Adipocyte (in vitro differentiated cells): ENCODE measurements around the gene SRSF6.
"Not testable (repeated sequence)": the region's sequence is repeated elsewhere in the genome, so short reads cannot be mapped to it uniquely, and the experiment has no call there.

Source experiments
- DNase-seq: peaks from one replicate; pipeline ENCODE4 v3.0.0-alpha.2; 2015; ENCODE audit warnings: low read depth
- H3K27me3 ChIP-seq: replicated peaks from 2 replicates; pipeline ENCODE4 v1.7.0; 2013; ENCODE audit warnings: mild to moderate bottlenecking, low read length, moderate library complexity; ENCODE audit not compliant: control insufficient read depth, insufficient read depth
- H3K36me3 ChIP-seq: 2 replicates; pipeline ENCODE4 v1.7.0; 2013; ENCODE audit warnings: low read length, mild to moderate bottlenecking, moderate library complexity; ENCODE audit not compliant: control insufficient read depth, insufficient read depth, severe bottlenecking
- H3K4me1 ChIP-seq: 2 replicates; pipeline ENCODE4 v1.7.0; 2013; ENCODE audit warnings: mild to moderate bottlenecking, low read length, moderate library complexity; ENCODE audit not compliant: control insufficient read depth, insufficient read depth
- H3K4me3 ChIP-seq: 2 replicates; pipeline ENCODE4 v1.7.0; 2013; ENCODE audit warnings: mild to moderate bottlenecking, low read length, moderate library complexity
- H3K9ac ChIP-seq: 2 replicates; pipeline ENCODE4 v1.7.0; 2013; ENCODE audit warnings: mild to moderate bottlenecking, low read length, moderate library complexity
- H3K9me3 ChIP-seq: 2 replicates; pipeline ENCODE4 v1.7.0; 2013; ENCODE audit warnings: mild to moderate bottlenecking, low read length, moderate library complexity; ENCODE audit not compliant: control insufficient read depth

SRSF6 gene

DNA sequence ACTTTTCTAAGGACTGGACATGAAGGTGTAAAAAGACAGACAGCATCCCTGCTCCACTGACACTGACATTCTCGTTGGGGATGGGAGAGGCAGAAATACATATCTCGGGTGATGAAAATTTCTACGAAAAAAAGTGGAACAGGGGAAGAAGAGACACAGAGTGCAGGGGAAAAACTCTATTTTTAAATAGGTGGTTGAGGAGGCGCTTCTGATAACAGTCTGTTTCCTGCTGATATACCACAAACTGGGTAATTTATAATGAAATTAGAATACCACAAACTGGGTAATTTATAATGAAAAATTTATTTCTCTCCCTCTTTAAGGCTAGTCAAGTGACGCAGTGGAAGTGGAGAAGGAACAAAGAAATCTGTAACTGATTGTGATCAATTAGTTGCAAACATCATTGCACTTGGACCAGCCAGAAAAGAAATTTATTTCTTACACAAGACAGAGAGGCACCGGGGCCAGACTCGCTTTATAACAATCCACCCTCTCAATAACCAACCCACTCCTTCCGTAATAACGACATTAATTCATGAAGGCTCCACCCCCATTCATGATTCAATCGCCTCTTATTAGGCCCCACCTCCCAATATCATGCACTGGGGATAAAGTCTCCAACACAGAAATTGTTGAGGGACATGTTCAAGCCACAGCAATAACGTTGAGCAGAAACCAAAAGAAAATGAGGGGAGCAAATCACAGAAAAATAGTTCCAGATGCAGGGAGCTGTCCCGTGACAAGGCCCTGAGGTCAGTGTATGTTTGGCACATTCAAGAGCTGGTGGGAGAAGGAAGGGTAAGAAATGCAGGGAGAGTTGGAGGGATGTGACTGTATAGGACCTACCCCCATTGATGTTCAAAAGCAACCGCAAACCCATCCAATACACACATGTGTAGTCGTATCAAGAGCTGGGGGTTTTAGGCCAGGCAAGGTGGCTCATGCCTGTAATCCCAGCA is 6.6 kb upstream of the SRSF6 start:
- Histone ChIP-seq H3K9me3 (no peaks in the 10 kb centered on the region), H3K4me3 (no peak overlapping the region), H3K36me3 (no peaks in the 10 kb centered on the region), H3K27me3 (peaks cover 22% of the 10 kb centered on the region), H3K4me1 (no peaks in the 10 kb centered on the region), H3K9ac (no peak overlapping the region)
- DNase-seq = no peak

DNA sequence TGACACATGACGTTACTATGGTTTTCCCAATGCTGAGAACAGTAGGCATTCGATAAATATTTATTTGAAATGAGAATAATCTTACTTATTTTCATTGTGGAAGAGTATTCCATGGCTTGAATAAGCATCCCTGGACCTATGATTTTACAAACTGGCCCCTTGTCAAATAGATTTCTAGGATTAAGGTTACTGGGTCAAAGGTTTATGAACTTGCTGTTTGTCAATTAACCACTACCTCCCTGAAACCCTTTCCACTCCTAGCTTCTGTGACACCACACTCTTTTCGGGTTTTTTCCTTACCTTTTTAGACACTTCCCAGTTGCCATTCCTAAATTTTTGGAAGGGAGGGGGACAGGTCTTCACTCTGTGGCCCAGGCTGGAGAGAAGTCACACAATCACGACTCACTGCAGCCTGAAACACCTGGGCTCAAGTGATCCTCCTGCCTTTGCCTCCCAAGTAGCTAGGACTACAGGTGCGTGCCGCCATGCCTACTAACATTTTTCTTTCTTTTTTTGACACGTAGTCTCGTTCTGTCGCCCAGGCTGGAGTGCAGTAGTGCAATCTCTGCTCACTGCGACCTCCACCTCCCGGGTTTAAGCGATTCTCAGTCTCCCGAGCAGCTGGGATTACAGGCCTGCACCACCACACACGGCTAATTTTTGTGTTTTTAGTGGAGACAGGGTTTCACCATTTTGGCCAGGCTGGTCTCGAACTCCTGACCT is 5.1 kb upstream of the SRSF6 start:
- no peak for DNase-seq
- Histone ChIP-seq H3K9ac (no peak overlapping the region), H3K27me3 (peaks cover 21% of the 10 kb centered on the region), H3K36me3 (no peaks in the 10 kb centered on the region), H3K4me3 (no peak overlapping the region), H3K9me3 (no peaks in the 10 kb centered on the region), H3K4me1 (peaks cover 5% of the 10 kb centered on the region)

DNA sequence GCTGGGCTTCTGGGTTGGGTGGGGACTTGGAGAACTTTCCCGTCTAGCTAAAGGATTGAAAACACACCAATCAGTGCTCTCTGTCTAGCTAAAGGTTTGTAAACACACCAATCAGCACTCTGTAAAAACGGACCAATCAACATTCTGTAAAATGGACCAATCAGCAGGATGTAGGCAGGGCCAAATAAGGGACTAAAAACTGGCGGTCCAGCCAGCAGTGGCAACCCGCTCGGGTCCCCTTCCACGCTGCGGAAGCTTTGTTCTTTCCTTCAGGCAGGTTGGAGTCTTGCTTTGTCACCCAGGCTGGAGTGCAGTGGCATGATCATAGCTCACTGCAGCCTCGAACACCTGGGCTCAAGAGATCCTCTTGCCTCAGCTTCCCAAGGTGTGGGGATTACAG is 1.4 kb upstream of the SRSF6 start:
- H3K4me3 ChIP-seq = peak overlapping the region; percentile 85
- peaks cover 13% of the 10 kb centered on the region for H3K4me1 ChIP-seq
- H3K9ac ChIP-seq, DNase-seq, H3K9me3 ChIP-seq: not testable (repeated sequence)
- H3K36me3 ChIP-seq = peaks cover 24% of the 10 kb centered on the region
- peaks cover 12% of the 10 kb centered on the region for H3K27me3 ChIP-seq

DNA sequence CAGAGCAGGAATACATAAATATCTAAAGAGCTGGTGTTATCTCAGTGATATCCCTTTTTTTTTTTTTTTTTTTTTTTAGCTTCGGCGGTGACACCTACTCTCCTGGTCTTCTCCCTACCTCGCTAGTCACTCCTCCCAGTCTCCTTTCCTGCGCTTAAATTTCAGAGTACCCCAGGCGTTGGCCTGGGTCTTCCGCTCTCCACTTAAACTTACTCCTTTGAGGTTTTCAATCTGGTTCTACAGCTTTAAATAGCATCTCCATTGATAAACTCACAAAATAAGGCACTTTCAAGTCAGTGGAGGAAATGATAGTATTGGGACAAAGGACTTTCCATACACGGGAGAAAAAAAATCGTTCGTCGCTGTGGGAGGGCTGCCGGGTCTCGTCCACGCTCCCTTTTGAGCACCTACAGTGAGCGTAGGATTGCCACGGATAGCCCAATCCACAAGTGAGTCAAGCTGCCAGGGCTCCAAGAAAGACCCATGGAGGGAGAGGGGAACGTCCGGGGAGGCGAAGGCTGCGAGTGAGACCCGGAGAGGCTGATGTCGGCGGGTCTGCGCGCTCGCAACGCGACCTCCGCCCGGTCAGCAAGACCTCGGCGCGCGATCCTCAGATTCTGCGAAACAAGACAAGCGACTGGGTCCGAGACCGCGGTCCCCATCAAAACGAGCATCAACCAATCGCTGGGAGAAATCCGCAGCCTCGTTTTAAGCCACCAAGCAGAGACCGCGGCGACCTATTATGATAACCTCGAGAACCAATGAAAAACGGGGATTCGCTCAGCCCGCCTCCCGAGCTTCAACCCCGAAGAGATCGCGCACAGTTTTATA is 672 bp upstream of the SRSF6 start:
- H3K4me3 ChIP-seq = peak overlapping the region; percentile 85
- peaks cover 12% of the 10 kb centered on the region for H3K27me3 ChIP-seq
- peak; percentile 96 for DNase-seq
- H3K9ac ChIP-seq = peak overlapping the region; percentile 100
- H3K4me1 ChIP-seq = peaks cover 20% of the 10 kb centered on the region
- H3K36me3 ChIP-seq = peaks cover 32% of the 10 kb centered on the region
- no peaks in the 10 kb centered on the region for H3K9me3 ChIP-seq

DNA sequence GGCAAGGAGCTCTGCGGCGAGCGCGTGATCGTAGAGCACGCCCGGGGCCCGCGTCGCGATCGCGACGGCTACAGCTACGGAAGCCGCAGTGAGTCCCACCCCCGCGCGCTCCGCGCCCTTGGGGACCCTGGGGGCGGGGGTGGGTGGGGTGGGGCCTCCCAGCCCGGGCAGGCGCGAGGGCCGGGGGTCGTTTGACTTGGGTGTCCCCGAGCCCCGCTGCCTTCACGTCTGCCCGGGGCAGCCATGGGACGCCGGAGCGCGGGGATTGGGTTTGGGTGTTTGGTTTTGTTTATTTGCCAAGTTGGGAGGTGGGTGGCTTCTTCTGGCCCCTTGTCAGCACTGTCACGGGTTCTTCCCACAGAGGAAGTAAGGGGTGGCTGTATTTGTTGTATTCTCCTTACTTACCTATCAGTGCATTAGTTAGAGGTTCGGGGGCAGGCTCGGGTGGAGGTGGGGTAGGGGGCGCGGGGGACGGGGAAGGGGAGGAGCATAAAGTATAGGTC is 777 bp downstream of the SRSF6 start:
- peak overlapping the region; percentile 85 for H3K4me3 ChIP-seq
- peak overlapping the region; percentile 100 for H3K9ac ChIP-seq
- peaks cover 46% of the 10 kb centered on the region for H3K36me3 ChIP-seq
- no peaks in the 10 kb centered on the region for H3K9me3 ChIP-seq
- DNase-seq = peak; percentile 50
- peaks cover 22% of the 10 kb centered on the region for H3K4me1 ChIP-seq
- peaks cover 11% of the 10 kb centered on the region for H3K27me3 ChIP-seq

DNA sequence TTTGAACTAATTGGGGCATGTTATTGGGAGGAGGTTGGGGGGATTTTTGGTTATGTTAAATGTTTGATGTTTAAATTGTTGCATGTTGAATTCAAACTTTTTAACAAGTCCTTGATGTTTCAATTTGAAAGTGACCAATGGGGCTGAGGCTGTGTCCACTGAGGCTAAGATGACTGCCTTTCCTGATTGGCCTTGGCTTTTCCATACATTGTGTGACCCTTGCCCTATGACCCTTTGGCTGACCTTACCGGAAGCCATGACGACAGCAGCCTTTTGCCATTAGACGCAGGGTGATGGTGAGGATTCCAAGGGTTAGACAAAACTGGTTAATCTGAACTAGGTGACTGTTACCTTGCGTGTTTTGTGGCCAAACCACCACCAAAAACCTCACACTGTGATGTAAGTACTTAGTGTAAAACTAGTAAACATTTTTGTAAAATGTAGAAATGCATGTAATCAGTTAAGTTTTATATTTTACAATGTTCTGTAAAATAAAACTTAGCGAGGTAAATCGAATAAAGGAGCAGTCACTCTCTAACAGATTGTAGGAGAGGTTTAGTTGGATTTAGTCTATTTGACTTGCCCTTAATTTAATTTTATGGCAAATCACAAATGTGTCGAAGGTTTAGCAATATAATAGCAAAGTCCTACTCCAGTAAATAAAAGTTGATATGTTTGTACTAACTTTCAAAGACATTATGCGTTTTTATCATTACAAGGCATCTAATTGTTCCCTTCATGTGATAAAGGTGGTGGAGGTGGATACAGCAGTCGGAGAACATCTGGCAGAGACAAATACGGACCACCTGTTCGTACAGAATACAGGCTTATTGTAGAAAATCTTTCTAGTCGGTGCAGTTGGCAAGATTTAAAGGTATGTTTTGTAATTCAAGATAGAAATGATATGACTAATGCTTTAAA is 1.6 kb downstream of the SRSF6 start:
- Histone ChIP-seq H3K9me3 (no peaks in the 10 kb centered on the region), H3K4me1 (peaks cover 27% of the 10 kb centered on the region), H3K27me3 (peaks cover 3% of the 10 kb centered on the region), H3K9ac (peak overlapping the region; percentile 100), H3K4me3 (peak overlapping the region; percentile 85), H3K36me3 (peaks cover 55% of the 10 kb centered on the region)
- DNase-seq = peak; percentile 50

DNA sequence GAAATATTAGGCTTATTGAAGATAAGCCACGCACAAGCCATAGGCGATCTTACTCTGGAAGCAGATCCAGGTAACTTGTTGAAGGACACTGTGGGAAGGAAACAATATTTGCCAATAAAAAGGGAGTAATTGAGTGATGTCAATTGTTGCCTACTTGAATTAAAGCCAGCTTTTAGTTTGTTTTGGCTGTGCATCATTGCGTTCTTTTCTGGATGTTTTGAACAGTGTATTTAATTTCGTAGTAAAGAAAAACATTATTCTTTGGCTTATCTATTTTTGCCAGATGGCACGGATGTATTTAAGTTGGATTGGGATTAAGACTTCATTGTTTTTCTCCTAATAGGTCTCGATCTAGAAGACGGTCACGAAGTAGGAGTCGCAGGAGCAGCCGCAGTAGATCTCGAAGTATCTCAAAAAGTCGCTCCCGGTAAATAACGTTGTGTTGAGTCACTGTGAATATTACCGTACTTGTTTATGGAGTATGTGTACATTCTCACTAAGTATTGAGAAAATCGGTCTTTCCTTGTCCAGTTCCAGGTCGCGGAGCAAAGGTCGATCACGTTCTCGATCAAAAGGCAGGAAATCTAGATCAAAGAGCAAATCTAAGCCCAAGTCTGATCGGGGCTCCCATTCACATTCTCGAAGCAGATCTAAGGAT is 2.6 kb downstream of the SRSF6 start:
- Histone ChIP-seq H3K27me3 (no peaks in the 10 kb centered on the region), H3K4me3 (peak overlapping the region; percentile 85), H3K9ac (no peak overlapping the region), H3K36me3 (peaks cover 65% of the 10 kb centered on the region), H3K9me3 (no peaks in the 10 kb centered on the region), H3K4me1 (peaks cover 27% of the 10 kb centered on the region)
- DNase-seq = no peak

DNA sequence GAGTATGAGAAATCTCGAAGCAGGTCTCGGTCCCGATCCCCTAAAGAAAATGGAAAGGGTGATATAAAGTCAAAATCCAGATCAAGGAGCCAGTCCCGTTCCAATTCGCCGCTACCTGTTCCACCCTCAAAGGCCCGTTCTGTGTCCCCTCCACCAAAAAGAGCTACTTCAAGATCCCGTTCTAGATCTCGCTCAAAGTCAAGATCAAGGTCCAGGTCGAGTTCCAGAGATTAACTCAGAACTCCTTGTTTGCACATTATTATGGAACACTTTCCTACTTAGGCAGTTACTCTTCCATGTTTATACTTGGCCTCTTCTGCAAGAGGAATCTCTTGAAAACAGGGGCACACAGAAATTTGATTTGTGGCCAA is 3.1 kb downstream of the SRSF6 start:
- no peaks in the 10 kb centered on the region for H3K9me3 ChIP-seq
- H3K9ac ChIP-seq = no peak overlapping the region
- no peaks in the 10 kb centered on the region for H3K27me3 ChIP-seq
- H3K4me3 ChIP-seq = no peak overlapping the region
- H3K36me3 ChIP-seq = peaks cover 70% of the 10 kb centered on the region
- DNase-seq = no peak
- H3K4me1 ChIP-seq = peaks cover 30% of the 10 kb centered on the region

DNA sequence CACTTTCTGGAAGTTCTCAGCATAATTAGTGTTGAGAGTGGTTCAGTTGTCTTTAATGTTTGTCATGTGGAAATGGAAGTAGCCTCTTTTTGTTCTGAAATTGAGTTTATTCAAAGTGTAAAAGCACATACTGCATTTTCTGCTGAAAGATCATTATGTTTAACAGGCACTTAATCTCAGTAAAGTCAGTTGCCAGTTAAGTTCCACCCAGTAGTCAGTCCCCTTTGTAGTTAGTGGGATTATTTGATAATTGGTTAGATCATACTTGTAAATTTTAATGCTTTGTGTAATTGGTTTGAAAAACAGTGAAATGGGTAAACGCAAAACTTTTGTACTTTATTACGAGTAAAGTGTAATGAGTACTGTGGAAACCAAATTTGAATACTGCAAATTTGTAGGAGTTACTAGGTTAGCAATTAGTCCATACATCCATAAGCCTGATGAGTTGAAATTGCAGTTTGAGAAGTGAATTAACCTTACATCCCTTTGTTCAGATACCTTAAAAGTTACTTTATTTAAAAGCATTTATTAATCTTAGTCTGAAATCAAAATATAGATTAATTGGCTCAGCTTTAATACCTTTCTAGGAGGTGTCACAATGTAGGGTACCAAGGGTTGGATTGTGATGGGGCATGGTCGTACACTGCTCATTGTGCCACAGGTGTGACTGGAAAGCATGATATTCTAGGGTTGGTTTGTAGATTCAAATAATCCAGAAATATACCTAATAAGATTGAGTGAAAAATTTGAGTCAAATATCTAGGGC is 4.4 kb downstream of the SRSF6 start:
- Histone ChIP-seq H3K9me3 (no peaks in the 10 kb centered on the region), H3K27me3 (no peaks in the 10 kb centered on the region), H3K36me3 (peaks cover 82% of the 10 kb centered on the region), H3K4me3 (no peak overlapping the region), H3K9ac (peak overlapping the region; percentile 35), H3K4me1 (peaks cover 33% of the 10 kb centered on the region)
- DNase-seq = no peak
